ENCODE measurements around the gene BZW2.
"Not testable (repeated sequence)": the region's sequence is repeated elsewhere in the genome, so short reads cannot be mapped to it uniquely, and the experiment has no call there.

DNA sequence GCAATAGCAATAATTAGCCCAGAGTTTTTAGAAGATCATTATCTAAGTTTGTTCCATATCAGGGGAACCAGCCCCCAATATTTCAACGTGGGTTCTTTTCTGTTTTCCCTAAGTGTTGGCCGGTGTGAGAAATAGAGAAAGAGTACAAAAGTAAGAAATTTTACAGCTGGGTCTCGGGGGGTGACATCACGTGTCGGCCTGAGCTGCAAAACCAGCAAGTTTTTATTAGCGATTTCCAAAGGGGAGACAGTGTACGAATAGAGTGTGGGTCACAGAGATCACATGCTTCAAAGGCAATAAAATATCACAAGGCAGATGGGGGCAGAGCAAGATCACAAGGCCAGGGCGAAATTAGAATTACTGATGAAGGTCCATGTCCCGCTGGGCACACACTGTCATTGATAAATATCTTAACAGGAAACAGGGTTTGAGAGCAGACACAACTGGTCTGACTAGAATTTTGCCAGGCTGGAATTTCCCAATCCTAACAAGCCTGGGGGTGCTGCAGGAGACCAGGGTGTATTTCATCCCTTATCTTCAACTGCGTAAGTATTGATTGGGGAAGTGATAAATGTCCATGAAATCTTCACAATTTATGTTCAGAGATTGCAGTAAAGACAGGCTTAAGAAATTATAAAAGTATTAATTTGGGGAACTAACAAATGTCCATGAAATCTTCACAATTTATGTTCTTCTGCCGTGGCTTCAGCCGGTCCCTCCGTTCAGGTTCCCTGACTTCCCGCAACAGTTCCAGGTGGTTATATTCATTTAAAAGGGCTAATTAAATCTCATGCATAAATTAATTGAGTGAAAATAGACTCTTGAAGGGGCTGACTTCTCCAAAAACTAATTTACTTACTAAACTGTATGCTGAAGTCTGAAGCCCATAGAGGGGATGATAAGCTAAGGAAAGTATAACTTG is 32.9 kb downstream of the BZW2 start:
- TF ChIP-seq POLR2A (IDR thresholded peaks at IDR 0.05), result not testable (repeated sequence)
- TF ChIP-seq, protein P1, sequence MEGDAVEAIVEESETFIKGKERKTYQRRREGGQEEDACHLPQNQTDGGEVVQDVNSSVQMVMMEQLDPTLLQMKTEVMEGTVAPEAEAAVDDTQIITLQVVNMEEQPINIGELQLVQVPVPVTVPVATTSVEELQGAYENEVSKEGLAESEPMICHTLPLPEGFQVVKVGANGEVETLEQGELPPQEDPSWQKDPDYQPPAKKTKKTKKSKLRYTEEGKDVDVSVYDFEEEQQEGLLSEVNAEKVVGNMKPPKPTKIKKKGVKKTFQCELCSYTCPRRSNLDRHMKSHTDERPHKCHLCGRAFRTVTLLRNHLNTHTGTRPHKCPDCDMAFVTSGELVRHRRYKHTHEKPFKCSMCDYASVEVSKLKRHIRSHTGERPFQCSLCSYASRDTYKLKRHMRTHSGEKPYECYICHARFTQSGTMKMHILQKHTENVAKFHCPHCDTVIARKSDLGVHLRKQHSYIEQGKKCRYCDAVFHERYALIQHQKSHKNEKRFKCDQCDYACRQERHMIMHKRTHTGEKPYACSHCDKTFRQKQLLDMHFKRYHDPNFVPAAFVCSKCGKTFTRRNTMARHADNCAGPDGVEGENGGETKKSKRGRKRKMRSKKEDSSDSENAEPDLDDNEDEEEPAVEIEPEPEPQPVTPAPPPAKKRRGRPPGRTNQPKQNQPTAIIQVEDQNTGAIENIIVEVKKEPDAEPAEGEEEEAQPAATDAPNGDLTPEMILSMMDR (IDR thresholded peaks at IDR 0.05), result not testable (repeated sequence)

All from upper lobe of left lung (tissue), 4 donors.